Loucy (cell line): ENCODE data around the gene NUDT3.

ENCODE experiments used
- CTCF ChIP-seq: fragments of 200-600 bp; sonication (generic); conservative IDR thresholded peaks from 2 replicates; pipeline ENCODE4 v1.5.1; 2014; ENCODE audit warnings: mild to moderate bottlenecking, antibody characterized with exemption, low read length
- EZH2phosphoT487 ChIP-seq: fragments of 200-600 bp; IDR thresholded peaks from 2 replicates; pipeline ENCODE4 v1.6.1; 2018; ENCODE audit warnings: antibody characterized with exemption, mild to moderate bottlenecking, moderate library complexity, borderline replicate concordance

GRCh38 chr6:34414999-34415858 is 22.8 kb upstream of the NUDT3 start:
- TF ChIP-seq CTCF: peak; percentile 59
- no peak for TF ChIP-seq EZH2phosphoT487
